Gastrocnemius medialis (tissue), 4 donors: Measurements from ENCODE around the gene TCEAL3.

Source experiments
- CTCF ChIP-seq, 5 experiments: fragments of 450-650 bp in 3 of 5; fragments of 200-600 bp in 2 of 5; sonication (generic) in 2 of 5; IDR thresholded peaks in 4 of 5; conservative IDR thresholded peaks in 1 of 5; 1 replicate in 4 of 5; 2 replicates in 1 of 5; pipeline ENCODE4 v1.5.1; 2016 to 2019; ENCODE audit warnings: antibody characterized with exemption in 5 of 5, mild to moderate bottlenecking in 3 of 5, moderate library complexity in 3 of 5
- POLR2A ChIP-seq, 2 donors: fragments of 450-650 bp; IDR thresholded peaks; one replicate each; pipeline ENCODE4 v1.6.1; 2017; ENCODE audit warnings: antibody characterized with exemption in 2 of 2, mild to moderate bottlenecking in 2 of 2, moderate library complexity in 2 of 2

- TF ChIP-seq CTCF (IDR thresholded peaks at IDR 0.05 in 4 of 5, conservative IDR thresholded peaks at IDR 0.05 in 1 of 5) (no peak), POLR2A (IDR thresholded peaks at IDR 0.05) (no peak)
These were observed 16.3 kb downstream of the TCEAL3 start for GRCh38 chrX:103624111-103624510.
